Measurements from ENCODE around the gene CHORDC1.
"Not testable (repeated sequence)": the region's sequence is repeated elsewhere in the genome, so short reads cannot be mapped to it uniquely, and the experiment has no call there.

Gene CHORDC1

DNA sequence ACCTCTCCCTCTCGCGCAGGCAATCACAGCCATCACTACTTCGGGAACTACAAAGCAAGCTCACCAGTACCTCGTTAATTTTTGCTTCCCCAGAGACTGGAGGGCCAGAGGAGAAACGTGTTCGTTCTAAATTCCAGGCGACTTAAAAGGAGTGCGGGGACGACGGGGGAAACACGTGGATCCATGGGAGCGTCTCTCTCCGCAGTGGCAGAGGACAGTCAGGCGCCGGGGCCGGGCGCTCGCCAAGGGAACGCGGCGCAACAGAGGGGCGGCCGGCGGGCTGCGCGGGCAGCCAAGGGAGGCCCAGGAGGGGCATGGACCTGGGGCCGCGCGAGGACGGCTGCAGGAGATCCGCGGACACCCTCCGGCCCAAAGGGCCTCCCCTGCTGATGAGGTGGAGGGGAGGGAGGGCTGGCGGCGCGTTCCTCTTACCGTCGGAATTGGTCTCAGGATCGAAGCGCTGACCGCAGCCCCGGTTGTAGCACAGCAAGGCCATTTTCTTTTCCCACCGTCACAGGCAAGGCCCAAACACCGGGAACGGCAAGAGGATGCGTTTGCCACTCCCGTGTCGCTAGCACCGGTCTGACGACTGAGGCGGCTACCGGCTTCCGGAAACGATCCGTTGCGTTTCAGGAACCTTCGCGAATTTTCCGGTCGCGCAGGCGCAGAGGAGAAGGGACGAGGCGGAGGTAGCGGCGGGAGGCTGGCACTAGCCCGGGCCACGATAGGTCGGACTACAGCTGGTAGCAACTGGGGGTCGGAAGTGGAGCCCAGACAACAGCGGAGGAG lies at the start of gene CHORDC1:
CHORDC1 (minus strand) TSS at position 591 of the 789 bp plus-strand sequence; CDS start at position 496, 95 bp downstream.
- peak; percentile 94 for DNase-seq

DNA sequence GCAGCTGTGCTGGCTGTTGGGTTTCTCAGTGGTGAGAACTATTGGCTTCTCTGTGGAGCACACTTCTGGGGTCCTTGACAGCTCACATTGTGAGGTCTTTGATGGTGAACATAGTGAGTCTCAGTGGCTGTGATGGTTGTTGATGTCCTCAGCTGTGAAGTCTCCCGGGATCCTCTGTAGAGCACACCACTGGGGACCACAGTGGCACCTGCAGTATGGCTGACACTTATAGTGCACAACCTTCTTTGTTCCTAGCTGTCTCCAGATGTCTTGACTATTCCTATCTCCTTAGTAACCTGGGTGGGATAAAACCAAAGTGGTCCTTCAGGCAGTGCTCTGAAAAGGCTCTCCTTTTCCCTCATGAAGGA lies 34.3 kb upstream of the CHORDC1 start:
- DNase-seq, result no peak

DNA sequence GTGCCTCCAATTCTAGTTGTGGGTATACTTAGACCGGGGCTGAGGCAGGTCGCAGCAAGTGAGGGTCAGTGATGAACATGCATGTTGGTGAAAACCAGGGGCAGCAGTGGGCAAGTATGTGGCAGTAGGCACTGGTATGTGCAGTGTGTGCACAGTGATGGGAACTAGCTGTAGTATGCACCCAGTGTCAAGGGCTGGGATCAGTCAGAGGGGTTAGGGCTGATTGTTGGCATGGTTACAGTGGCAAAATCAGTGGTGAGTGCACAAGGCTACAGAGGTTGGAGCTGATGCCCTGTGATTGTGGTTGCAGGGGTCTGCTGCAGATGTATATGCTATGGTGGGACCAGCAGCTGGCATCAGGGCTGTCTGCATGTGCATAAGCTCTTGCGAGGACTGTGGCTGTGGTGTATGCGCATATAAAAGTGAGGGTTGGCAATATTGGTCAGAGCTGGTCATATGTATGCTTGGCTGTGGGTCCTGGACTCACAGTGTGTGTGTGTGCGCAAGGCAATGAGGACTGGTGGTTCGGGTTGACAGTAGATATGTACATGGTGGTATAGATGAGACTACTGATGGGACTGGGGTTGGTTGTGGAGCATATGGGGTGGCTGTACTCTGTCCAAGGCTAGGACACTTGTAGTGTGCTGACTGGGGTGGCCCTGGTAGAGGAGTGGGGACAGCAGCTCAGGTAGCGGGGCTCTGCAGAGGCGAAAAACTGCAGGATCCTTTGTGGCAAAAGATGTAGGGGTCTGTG lies 33.7 kb upstream of the CHORDC1 start:
- DNase-seq, result no peak

DNA sequence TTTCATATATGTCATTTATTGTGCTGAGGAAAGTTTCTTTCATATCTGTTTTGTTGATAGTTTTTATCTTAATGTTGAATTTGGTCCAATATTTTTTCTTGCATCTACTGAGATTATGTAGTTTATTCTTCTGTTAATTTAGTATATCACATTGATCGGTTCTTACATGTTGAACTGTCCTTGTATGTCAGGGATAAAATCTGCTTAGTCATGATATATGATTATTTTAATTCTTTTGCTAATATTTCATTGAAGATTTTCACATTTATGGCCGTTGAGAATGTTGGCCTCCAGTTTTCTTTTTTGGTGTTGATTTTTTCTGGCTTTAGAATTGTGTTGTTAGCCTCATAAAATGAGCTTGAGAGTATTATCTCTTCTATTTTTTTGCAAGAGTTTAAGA lies 31.2 kb upstream of the CHORDC1 start:
- DNase-seq, result no peak

DNA sequence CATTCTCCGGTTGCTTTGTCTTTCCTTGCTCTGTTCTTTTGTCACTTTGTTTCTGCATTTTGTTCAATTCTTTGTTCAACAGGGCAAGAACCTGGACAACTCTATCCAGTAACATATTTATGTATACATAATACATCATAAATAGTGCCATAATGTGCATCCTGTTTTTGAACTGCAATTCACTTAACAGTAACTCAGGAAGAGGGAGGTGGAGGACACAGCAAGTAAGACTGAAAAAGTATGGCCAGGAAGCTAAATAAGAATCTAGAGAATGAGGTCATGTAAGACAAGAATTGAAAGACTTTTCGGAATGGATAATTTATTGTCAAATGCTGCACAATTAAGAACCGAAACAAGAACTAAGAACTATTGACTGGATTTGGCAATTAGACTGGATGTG lies 29.2 kb upstream of the CHORDC1 start:
- DNase-seq, result peak; percentile 52

DNA sequence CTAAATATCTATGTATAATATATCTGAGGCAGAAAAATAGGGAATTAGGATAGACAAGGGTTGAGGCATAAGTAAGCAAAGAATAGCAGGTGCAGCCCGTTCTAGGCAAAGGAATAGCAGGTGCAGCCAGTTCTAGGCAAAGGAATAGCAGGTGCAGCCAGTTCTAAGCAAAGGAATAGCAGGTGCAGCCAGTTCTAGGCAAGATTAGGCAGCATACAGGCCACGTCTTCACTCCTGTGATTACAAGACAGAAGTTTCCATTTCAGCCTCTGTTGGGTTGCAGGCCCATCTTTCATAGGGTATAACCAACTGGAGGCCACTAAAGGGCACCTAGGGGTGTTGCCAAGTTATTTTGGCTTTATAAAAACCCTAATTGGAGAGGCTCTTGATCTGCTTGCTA lies 28.8 kb upstream of the CHORDC1 start:
- DNase-seq, result no peak

DNA sequence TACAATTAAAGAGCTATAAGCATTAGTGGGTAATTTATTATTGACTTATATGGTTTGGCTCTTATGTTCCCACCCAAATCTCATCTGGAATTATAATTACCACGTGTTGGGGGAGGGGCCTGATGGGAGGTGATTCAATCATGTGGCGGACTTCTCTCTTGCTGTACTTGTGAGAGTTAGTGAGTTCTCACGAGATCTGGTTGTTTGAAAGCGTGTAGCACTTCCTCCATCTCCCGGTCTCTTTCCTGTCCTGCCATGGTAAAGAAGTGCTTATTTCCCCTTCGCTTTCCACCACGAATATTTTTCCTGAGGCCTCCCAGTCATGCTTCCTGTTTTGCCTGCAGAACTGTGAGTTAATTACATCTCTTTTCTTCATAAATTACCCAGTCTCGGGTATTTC lies 28.1 kb upstream of the CHORDC1 start:
- DNase-seq, result peak; percentile 75

DNA sequence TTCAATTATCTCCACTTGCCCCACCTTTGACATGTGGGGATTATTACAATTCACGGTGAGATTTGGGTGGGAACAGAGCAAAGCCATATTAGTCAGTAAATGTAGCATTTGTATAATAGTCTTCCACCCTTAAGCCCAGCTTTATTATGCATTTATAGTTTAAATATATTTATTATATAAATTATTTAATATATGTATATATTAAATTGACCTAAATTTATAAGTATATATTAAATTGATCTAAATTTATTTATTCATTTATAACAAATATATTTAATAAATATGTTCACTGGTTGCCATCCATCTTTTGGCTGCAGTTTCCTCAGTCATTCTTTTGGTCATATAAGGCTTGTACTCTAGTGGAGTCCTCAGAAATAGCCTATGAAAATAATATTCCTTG lies 23.6 kb upstream of the CHORDC1 start:
- no peak for DNase-seq

DNA sequence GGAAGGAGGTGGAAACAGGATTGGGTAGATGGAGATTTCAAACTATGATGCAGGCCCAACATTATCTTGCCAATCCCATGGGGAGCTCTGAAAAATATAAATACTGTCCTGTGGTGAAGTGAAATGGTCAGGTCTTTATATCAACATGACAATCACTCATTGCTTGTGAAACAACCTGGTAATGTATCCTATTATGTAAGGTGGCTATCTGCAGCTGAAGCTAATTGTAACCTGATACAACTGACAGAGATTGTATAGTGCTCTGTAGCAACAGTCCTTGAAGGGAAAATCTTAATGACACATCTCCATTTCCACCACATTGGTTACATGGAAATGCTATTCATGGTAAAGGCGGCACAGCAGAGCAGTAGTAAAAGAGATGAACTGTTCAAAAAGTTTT lies 20.7 kb upstream of the CHORDC1 start:
- DNase-seq, result no peak

DNA sequence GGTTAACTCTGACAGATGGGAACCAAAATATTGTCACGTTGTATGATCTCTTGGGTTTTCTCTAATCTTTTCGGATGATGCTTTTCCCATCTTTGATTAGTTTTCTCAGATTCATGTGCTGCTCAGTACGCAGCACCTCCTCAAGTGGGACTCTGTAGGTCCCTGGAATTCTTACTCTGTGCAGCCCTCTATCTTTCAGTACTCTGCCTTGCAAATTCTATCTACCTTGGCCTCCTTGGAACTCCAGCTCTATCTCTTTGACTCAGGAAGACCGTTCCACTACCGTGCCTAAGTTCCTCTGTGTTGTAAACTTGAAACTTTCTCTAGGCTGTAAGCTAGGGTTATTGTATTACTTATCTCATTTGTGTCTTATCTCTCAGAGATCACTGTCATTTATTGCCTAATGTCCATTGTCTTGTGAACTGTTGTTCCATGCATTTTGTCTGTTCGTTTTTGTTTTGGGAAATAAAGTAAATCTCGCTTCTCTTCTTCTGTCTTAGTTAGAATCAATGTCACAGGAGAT lies 20.1 kb upstream of the CHORDC1 start:
- DNase-seq, result no peak

DNA sequence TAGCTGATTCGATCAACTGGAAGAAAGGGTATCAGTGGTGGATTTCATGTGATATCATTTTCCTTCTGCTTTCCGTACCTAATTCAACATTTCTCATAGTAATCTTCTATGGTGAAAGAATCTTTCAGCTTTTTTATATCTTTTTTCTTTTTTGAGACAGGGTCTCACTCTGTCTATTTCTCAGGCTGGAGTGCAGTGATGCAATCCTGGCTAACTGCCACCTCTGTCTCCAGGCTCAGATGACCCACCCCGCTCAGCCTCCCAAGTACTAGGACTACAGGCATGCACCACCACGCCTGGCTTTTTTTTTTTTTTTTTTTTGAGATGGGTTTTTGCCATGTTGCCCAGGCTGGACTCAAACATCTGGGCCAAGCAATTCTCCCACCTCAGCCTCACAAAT lies 18.6 kb upstream of the CHORDC1 start:
- no peak for DNase-seq

DNA sequence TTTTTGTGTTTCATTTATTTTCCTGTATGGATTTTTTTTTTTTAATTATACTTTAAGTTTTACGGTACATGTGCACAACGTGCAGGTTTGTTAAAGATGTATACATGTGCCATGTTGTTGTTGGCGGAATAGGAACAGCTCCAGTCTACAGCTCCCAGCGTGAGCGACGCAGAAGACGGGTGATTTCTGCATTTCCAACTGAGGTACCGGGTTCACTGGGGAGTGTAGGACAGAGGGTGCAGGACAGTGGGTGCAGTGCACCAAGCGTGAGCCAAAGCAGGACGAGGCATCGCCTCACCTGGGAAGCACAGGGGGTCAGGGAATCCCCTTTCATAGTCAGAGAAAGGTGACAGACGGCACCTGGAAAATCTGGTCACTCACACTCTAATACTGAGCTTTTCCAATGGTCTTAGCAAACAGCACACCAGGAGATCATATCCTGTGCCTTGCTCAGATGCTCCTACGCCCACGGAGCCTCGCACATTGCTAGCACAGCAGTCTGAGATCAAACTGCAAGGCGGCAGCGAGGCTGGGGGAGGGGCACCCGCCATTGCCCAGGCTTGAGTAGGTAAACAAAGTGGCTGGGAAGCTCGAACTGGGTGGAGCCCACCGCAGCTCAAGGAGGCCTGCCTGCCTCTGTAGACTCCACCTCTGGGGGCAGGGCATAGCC lies 17.3 kb upstream of the CHORDC1 start:
- DNase-seq, result not testable (repeated sequence)

DNA sequence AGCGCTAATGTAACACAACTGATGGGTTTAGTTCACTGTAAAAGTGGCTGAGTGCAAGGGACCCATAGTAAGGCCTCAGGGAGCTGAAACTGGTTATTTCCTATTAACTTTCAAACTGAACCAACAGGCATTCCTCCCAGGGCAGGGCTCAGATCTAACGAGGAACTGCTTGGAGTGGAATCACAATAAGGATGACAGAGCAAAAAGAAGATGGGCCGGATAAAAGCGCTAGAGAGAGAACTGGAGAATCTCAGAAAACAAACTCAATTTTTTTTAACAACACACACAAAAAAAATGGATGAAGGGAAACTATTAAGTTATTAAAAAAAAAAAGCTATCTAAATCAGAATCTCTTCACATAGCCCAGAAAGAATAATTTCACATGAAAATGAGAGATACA lies 14.2 kb upstream of the CHORDC1 start:
- DNase-seq, result no peak

DNA sequence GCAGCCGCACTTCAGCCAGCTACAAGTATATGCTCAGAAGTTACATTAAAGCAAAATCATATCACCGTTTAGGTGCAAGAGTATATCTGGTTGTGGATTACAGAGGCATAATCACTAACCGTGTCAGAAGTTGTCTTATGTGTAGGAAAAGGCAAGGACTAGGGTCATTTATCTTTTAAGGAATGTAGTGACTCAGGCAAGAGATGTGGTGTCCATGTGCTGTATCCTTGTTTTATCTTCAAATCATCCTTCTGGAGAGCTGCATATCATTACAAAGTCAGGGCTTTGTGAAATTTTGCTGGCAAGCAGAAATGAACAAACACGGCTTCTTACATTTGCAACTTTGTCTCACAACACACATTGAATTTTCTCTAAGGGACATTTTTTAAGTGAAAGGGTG lies 12.7 kb upstream of the CHORDC1 start:
- no peak for DNase-seq

DNA sequence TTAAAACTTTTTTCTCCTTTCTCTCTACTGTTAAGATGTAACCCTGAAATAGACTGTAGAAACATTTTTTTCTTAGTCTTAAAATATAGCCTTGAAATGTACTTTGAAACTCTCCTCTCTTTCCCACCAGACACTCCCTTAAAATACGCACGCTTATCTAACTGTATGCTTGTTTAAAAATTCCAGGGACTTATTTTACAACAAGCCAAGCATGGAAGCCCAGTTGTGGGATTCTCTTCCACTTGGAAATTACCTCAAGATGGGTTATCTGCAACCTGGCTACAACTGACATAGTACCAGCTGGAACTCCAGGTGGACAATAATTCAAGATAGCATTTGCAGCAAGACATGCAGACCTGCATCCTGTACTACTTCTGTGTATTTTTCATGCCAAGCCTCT lies 12.1 kb upstream of the CHORDC1 start:
- DNase-seq, result no peak

DNA sequence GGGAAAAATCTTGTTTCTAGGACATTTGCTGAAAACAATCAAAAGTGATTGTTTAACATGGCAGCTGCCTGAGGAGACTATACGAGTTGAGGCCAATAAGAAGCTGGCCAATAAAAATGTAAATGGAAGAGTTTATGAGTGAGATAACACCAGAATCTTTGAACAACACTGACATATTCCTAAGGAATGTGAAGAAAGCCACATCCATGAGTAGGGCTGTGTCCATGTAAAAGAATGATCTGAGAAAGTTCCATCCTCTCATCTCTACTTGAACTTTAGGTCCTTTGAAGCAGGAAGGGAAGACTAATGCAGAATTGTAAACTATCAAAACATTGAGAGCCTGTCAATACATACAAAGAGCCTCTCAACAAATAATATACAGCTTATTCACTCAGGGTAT lies 6.9 kb upstream of the CHORDC1 start:
- DNase-seq, result no peak

DNA sequence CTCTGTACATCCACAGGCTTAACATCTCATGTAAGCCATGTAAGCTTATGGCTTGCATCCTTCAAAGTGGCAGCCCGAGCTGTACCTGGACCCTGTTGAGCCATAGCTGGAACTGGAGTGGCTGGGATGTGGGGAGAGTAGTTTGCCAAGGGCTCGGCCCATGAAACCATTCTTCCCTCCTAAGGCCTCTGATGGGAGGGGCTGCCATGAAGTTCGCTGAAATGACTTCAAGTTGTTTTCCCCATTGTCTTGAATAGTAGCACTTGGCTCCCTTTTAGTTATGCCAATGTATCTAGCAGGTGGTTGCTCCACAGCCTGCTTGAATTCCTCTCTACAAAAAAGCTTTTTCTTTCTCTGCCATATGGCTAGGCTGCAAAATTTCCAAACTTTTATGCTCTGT lies 5.2 kb upstream of the CHORDC1 start:
- no peak for DNase-seq

DNA sequence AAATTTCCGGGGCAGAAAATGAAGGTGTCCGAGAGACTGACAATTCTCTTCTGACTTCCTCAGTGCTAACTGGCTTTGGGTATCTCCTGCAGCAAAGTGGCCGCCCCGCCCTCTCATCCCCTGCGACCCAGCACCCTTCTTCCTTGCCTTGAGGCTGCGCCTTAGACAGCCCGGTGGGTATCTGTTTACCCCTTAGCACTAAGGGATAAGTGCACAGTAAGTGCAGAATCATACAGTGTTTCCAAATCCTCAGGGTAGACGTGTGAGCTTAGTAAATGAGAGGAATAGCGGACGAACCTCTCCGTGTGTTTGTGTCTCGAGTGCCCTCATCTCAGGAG lies 368 bp upstream of the CHORDC1 start:
- peak; percentile 83 for DNase-seq

DNA sequence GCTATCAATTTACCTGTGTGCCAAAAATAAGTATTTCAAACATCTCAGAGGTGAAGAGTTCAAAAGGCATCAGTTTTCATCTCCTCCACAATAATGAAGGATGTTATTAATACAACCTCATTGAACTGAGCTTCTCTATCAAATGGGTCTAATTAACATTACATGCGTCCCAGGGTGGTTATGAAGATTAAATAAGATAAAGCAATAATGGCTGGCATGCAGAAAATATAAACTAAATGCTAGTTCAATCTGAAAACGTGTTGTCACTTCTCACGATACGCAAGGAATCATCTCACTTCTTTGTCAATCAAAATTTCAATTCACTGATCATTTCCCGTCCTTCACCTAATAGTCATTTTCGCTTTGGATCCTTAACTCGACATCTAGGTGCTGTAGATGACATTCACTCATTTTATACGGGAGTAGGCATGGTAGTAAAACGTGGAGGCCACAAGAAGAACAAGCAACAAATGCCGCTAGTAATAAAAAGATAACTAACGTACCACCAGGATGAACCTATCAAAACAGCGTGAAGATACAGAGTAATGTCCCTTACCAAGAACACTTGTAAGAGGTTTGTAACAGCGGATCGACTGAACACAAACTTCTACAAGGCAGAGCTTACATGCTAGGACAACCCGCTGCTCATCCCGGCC lies 918 bp downstream of the CHORDC1 start:
- no peak for DNase-seq

DNA sequence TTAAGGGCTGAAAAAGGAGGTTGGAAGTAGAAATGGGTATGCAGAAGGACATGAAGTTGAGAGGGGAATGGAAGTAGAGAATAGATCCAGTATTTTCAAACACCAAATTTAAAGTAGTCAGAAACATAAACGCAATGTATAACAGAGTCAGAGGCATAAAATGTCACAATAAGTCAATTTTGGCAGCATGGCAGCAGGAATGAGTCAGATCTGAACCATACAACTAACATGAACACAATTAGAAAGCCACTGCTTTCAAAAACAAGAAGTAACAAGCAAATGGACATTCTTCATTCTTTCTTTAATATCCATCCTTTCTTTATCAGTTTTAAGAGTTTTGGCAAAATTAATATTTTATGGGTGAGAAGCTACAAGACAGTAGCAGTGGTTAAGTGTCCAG lies 2.5 kb downstream of the CHORDC1 start:
- no peak for DNase-seq

DNA sequence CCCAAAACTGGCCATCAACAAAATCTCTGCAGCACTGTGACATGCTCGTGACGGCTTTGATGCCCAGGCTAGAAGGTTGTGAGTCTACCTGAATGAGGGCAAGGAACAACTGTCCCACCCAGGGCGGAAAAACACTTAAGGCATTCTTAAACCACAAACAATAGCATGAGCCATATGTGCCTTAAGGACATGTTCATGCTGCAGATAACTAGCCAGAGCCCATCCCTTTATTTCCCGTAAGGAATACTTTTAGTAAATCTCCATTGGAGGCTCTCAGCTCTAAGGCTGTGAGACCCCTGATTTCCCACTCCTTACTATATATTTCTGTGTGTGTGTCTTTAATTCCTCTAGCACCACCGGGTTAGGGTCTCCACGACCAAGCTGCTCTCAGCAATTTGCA lies 3.4 kb downstream of the CHORDC1 start:
- DNase-seq, result no peak

DNA sequence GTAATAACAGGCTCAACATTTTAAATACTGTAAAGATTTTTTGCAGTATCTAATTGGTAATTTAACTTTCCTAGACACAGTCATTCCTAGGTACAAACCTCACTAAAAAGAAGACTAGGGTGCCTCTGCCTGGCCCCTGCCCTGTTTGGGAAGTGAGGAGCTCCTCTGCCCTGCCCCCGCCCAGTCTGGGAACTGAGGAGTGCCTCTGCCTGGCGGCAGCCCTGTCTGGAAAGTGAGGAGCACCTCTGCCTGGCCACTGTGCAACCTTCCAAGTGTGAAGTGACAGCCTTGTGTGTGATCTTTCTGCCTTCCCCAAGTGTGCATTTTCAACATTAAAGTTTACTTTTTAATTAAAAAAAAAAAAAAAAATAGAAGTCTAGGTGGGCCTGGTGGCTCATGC lies 4.2 kb downstream of the CHORDC1 start:
- DNase-seq, result no peak

DNA sequence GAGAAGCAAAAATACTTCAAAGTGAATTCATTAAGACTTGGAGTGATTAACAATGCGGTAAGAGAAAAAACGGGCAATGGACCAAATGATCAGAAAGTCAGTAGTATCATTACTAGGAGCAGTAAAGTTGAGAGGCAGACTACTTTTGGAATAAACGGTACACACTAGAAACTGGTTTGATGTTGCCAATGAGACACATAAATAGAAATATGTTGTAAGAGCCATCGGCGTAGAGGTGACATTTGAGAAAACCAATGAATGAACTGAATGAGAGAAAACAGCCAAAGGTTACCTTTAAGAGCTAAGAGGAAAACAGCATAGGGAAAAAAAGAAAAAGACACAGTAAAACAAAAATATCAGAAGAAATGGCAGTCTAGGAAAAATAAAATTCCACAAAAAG lies 6.2 kb downstream of the CHORDC1 start:
- DNase-seq, result no peak

Measured in KG1 (cell line).